ENCODE results near the gene GPR42.

GRCh38 chr19:35342430-35342829 lies 28.4 kb upstream of the GPR42 start:
- TF ChIP-seq, protein P1, sequence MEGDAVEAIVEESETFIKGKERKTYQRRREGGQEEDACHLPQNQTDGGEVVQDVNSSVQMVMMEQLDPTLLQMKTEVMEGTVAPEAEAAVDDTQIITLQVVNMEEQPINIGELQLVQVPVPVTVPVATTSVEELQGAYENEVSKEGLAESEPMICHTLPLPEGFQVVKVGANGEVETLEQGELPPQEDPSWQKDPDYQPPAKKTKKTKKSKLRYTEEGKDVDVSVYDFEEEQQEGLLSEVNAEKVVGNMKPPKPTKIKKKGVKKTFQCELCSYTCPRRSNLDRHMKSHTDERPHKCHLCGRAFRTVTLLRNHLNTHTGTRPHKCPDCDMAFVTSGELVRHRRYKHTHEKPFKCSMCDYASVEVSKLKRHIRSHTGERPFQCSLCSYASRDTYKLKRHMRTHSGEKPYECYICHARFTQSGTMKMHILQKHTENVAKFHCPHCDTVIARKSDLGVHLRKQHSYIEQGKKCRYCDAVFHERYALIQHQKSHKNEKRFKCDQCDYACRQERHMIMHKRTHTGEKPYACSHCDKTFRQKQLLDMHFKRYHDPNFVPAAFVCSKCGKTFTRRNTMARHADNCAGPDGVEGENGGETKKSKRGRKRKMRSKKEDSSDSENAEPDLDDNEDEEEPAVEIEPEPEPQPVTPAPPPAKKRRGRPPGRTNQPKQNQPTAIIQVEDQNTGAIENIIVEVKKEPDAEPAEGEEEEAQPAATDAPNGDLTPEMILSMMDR (IDR thresholded peaks at IDR 0.05): no peak
- TF ChIP-seq POLR2A (IDR thresholded peaks at IDR 0.05): no peak
